Natural killer cell (primary cell): ENCODE data around the gene CSNK1E. TPM values are rescaled to one million over a fixed set of nuclear protein-coding genes. Genes with fewer than 3 reads are reported as not detected.
A peak's percentile ranks its signal among the peaks of the same experiment; 100 is the strongest.

Source experiments
- ATAC-seq, 3 donors: fragments of 150-1000 bp in 2 of 3; fragments of 200-7000 bp in 1 of 3; cut with Tn5 transposase; 1 replicate in 1 of 3; 2 replicates in 2 of 3; pipeline ENCODE4 v1.10.0; 2021; ENCODE audit warnings: mild to moderate bottlenecking in 2 of 3, moderate library complexity in 2 of 3
- DNase-seq, 2 donors: peaks; one replicate each; pipeline versions ENCODE4 v3.0.0 to v3.0.0-alpha.2; 2013 to 2021; ENCODE audit warnings: mixed read lengths in 1 of 2
- H3K27ac ChIP-seq: one replicate; pipeline ENCODE4 v1.5.1; 2013; ENCODE audit warnings: mild to moderate bottlenecking, low read length
- H3K27me3 ChIP-seq: one replicate; pipeline ENCODE4 v1.6.1; 2013; ENCODE audit warnings: low read length; ENCODE audit not compliant: control insufficient read depth, insufficient read depth
- H3K36me3 ChIP-seq: one replicate; pipeline ENCODE4 v1.6.1; 2013; ENCODE audit warnings: low read length; ENCODE audit not compliant: control insufficient read depth, insufficient read depth
- H3K4me1 ChIP-seq: one replicate; pipeline ENCODE4 v1.6.1; 2013; ENCODE audit warnings: low read length; ENCODE audit not compliant: control insufficient read depth, insufficient read depth
- H3K4me3 ChIP-seq: one replicate; pipeline ENCODE4 v1.5.1; 2013; ENCODE audit warnings: low read length
- H3K9me3 ChIP-seq: one replicate; pipeline ENCODE4 v1.6.1; 2013; ENCODE audit warnings: low read length; ENCODE audit not compliant: control insufficient read depth, insufficient read depth
- H3K27ac Mint-ChIP-seq, 2 donors: one replicate each; pipeline ENCODE4 v1.8.0; 2022; ENCODE audit warnings: mild to moderate bottlenecking in 2 of 2, mixed read lengths in 2 of 2, moderate library complexity in 1 of 2
- H3K27me3 Mint-ChIP-seq, 2 donors: one replicate each; pipeline ENCODE4 v1.8.0; 2022; ENCODE audit warnings: low read depth in 2 of 2, mixed read lengths in 2 of 2
- H3K36me3 Mint-ChIP-seq: one replicate; pipeline ENCODE4 v1.8.0; 2022; ENCODE audit warnings: mixed read lengths
- H3K4me1 Mint-ChIP-seq, 2 donors: one replicate each; pipeline ENCODE4 v1.8.0; 2022; ENCODE audit warnings: mixed read lengths in 2 of 2
- H3K4me3 Mint-ChIP-seq: one replicate; pipeline ENCODE4 v1.8.0; 2022; ENCODE audit warnings: mild to moderate bottlenecking, moderate library complexity, mixed read lengths
- H3K9me3 Mint-ChIP-seq, 2 donors: one replicate each; pipeline ENCODE4 v1.8.0; 2022; ENCODE audit warnings: mixed read lengths in 2 of 2
- CTCF ChIP-seq: fragments of 200-600 bp; IDR thresholded peaks from one replicate; pipeline ENCODE4 v1.8.0; 2022; ENCODE audit warnings: antibody characterized with exemption
- whole genome bisulfite sequencing: methylation state at CpG from one replicate; pipeline ENCODE4 v1.1.7; 2013; ENCODE audit warnings: missing lambda C conversion rate; ENCODE audit not compliant: insufficient coverage; 5-methylcytosine and 5-hydroxymethylcytosine counted together
- intact Hi-C: fragments of 100-400 bp; cut with micrococcal nuclease; formaldehyde crosslinking; loops from one replicate; pipeline ENCODE4 v1.14.2; 2022
- total RNA-seq, 4 donors: library from RNA; stranded (reverse); fragments of 120-200 nt in 1 of 4; gene quantifications; one replicate each; pipeline versions ENCODE4 v1.2.3 to v1.2.4, GENCODE V29; 2013 to 2022

CSNK1E gene
- total RNA-seq, 3 donors from 2014 or later (not counting 1 experiment from before 2014, with no cell fraction given), result 126 to 178 (median 149) TPM

- Histone ChIP-seq H3K27ac (no peak overlapping the region), H3K4me3 (no peak overlapping the region), H3K9me3 (no peaks in the 10 kb centered on the region), H3K27me3 (no peaks in the 10 kb centered on the region), H3K4me1 (peaks cover 39% of the 10 kb centered on the region), H3K36me3 (no peaks in the 10 kb centered on the region)
- Mint-ChIP-seq H3K4me3 (peak overlapping the region; percentile 63), H3K27me3 (no peaks in the 10 kb centered on the region), H3K4me1 (peaks cover 24 to 34% of the 10 kb centered on the region in 2 donors), H3K9me3 (no peaks in the 10 kb centered on the region), H3K36me3 (no peaks in the 10 kb centered on the region), H3K27ac (peak overlapping the region; percentile 68 to 95)
- no peak for DNase-seq
- ATAC-seq, result no peak
- 95% methylated on average over 14 of the region's 14 CpGs for whole genome bisulfite sequencing
- no peak for TF ChIP-seq CTCF
- intact Hi-C loops, result loop anchor here (10.0 kb wide), 1 partner anchor 114 kb away; the partner anchor contains the start of gene MAFF
Measured at GRCh38 chr22:38318792-38319773, 1.9 kb upstream of the CSNK1E start.

GRCh38 chr22:38317995-38318715, 922 bp upstream of the CSNK1E start:
- H3K27ac Mint-ChIP-seq, result peak overlapping the region; percentile 68 to 95
- Histone ChIP-seq H3K4me1 (peaks cover 48% of the 10 kb centered on the region), H3K4me3 (no peak overlapping the region), H3K36me3 (no peaks in the 10 kb centered on the region), H3K27me3 (no peaks in the 10 kb centered on the region), H3K27ac (peak overlapping the region; percentile 89), H3K9me3 (no peaks in the 10 kb centered on the region)
- no peaks in the 10 kb centered on the region for H3K36me3 Mint-ChIP-seq
- WGBS, result 53% methylated on average over 18 of the region's 18 CpGs
- H3K9me3 Mint-ChIP-seq, result no peaks in the 10 kb centered on the region
- TF ChIP-seq CTCF, result no peak
- DNase-seq (peak in 1 of 2 donors; percentile 24), ATAC-seq (no peak)
- peaks cover 33 to 43% of the 10 kb centered on the region in 2 donors for H3K4me1 Mint-ChIP-seq
- peak overlapping the region; percentile 77 for H3K4me3 Mint-ChIP-seq
- H3K27me3 Mint-ChIP-seq, result no peaks in the 10 kb centered on the region
- intact Hi-C loops, result loop anchor here (2.0 to 10.0 kb wide), 2 partner anchors 45 to 113 kb away; partner anchors contain the start of genes MAFF and TMEM184B

GRCh38 chr22:38316364-38317121, 690 bp downstream of the CSNK1E start:
- no peaks in the 10 kb centered on the region for H3K27me3 Mint-ChIP-seq
- no peaks in the 10 kb centered on the region for H3K36me3 ChIP-seq
- H3K36me3 Mint-ChIP-seq, result no peaks in the 10 kb centered on the region
- no peaks in the 10 kb centered on the region for H3K9me3 Mint-ChIP-seq
- peaks cover 51% of the 10 kb centered on the region for H3K4me1 ChIP-seq
- WGBS, result 1% methylated on average over 51 of the region's 52 CpGs
- intact Hi-C loops, result loop anchor here (2.0 to 10.0 kb wide), 2 partner anchors 44 to 112 kb away; partner anchors contain the start of genes MAFF and TMEM184B
- H3K9me3 ChIP-seq, result no peaks in the 10 kb centered on the region
- peak overlapping the region; percentile 79 for H3K27ac ChIP-seq
- DNase-seq, result peak; percentile 64 to 80
- peak overlapping the region; percentile 90 for H3K4me3 Mint-ChIP-seq
- H3K27me3 ChIP-seq, result no peaks in the 10 kb centered on the region
- ATAC-seq, result peak; percentile 69 to 84 (median 73)
- TF ChIP-seq CTCF, result no peak
- peak overlapping the region; percentile 44 for H3K4me3 ChIP-seq
- peaks cover 45 to 59% of the 10 kb centered on the region in 2 donors for H3K4me1 Mint-ChIP-seq
- peak overlapping the region; percentile 88 to 95 for H3K27ac Mint-ChIP-seq
